Measurements from ENCODE around the gene SPTSSB.

Gene SPTSSB

DNA sequence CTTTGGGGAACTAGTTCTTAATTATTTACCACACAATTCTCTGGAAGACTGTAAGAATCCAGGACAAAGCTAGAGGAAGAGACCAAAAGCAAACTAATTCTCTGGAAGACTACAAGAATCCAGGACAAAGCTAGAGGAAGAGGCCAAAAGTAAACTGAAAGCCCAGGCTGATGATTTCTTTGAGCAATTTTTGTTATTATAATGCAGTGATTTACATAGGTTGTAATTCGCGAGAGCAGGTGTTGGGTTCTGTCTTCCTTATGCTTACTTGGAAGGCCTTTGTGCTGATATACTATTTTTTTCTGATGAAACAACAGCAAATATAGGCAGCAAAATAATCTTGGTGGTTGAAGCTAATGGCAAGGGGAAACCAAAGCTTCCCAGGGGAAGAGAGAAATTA is 5.2 kb downstream of the SPTSSB start:
- Mint-ChIP-seq H3K36me3 (no peaks in the 10 kb centered on the region), H3K9me3 (no peaks in the 10 kb centered on the region), H3K4me1 (no peaks in the 10 kb centered on the region), H3K27ac (no peak overlapping the region), H3K4me3 (no peak overlapping the region), H3K27me3 (peaks cover 2% of the 10 kb centered on the region)
- DNase-seq (ENCODE audit: low spot score in 2 of 2) (no peak), ATAC-seq (ENCODE audit: low read depth) (no peak)

GRCh38 chr3:161358488-161358887 is 12.8 kb downstream of the SPTSSB start:
- Mint-ChIP-seq H3K27me3 (peaks cover 3% of the 10 kb centered on the region), H3K4me3 (no peak overlapping the region), H3K4me1 (no peaks in the 10 kb centered on the region), H3K36me3 (no peaks in the 10 kb centered on the region), H3K27ac (no peak overlapping the region), H3K9me3 (no peaks in the 10 kb centered on the region)
- ATAC-seq (ENCODE audit: low read depth) (no peak), DNase-seq (ENCODE audit: low spot score in 2 of 2) (no peak)

- H3K4me1 Mint-ChIP-seq: no peaks in the 10 kb centered on the region
- no peak for DNase-seq (ENCODE audit: low spot score in 2 of 2)
- ATAC-seq (ENCODE audit: low read depth): no peak
- peaks cover 3% of the 10 kb centered on the region for H3K27me3 Mint-ChIP-seq
- no peaks in the 10 kb centered on the region for H3K36me3 Mint-ChIP-seq
- H3K4me3 Mint-ChIP-seq: no peak overlapping the region
- no peak overlapping the region for H3K27ac Mint-ChIP-seq
- H3K9me3 Mint-ChIP-seq: no peaks in the 10 kb centered on the region
Observed at GRCh38 chr3:161356287-161356686, 15.0 kb downstream of the SPTSSB start.

- H3K4me1 Mint-ChIP-seq: no peaks in the 10 kb centered on the region
- H3K4me3 Mint-ChIP-seq: no peak overlapping the region
- no peak for DNase-seq (ENCODE audit: low spot score in 2 of 2)
- H3K27ac Mint-ChIP-seq: no peak overlapping the region
- no peaks in the 10 kb centered on the region for H3K36me3 Mint-ChIP-seq
- no peak for ATAC-seq (ENCODE audit: low read depth)
- no peaks in the 10 kb centered on the region for H3K27me3 Mint-ChIP-seq
- no peaks in the 10 kb centered on the region for H3K9me3 Mint-ChIP-seq
Observed at GRCh38 chr3:161355508-161355907, 15.8 kb downstream of the SPTSSB start.

DNA sequence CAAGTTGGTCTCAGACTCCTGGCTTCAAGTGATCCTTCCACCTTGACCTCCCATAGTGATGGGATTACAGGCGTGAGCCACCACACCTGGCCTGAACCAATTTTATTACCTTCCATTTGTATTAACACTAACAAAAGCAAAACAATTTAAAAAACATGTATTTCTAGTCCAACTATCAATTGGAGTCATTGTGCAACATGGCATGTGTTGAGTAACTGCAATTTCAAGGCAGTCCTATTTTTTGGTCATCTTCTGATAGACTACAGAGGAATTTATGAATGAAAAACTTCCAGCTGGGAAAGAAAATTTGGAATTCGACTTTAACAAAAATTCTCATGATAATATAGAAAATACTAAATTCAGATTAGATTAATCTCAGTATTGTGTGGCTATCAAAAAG is 16.8 kb downstream of the SPTSSB start:
- no peaks in the 10 kb centered on the region for H3K9me3 Mint-ChIP-seq
- no peak for ATAC-seq (ENCODE audit: low read depth)
- H3K36me3 Mint-ChIP-seq: no peaks in the 10 kb centered on the region
- no peak for DNase-seq (ENCODE audit: low spot score in 2 of 2)
- no peak overlapping the region for H3K4me3 Mint-ChIP-seq
- no peak overlapping the region for H3K27ac Mint-ChIP-seq
- H3K4me1 Mint-ChIP-seq: no peaks in the 10 kb centered on the region
- peaks cover 3% of the 10 kb centered on the region for H3K27me3 Mint-ChIP-seq

- Mint-ChIP-seq H3K27ac (no peak overlapping the region), H3K36me3 (no peaks in the 10 kb centered on the region), H3K27me3 (peaks cover 9% of the 10 kb centered on the region), H3K9me3 (no peaks in the 10 kb centered on the region), H3K4me1 (no peaks in the 10 kb centered on the region), H3K4me3 (no peak overlapping the region)
- no peak for DNase-seq (ENCODE audit: low spot score in 2 of 2)
- no peak for ATAC-seq (ENCODE audit: low read depth)
Observed at GRCh38 chr3:161351330-161351729, 20.0 kb downstream of the SPTSSB start.

DNA sequence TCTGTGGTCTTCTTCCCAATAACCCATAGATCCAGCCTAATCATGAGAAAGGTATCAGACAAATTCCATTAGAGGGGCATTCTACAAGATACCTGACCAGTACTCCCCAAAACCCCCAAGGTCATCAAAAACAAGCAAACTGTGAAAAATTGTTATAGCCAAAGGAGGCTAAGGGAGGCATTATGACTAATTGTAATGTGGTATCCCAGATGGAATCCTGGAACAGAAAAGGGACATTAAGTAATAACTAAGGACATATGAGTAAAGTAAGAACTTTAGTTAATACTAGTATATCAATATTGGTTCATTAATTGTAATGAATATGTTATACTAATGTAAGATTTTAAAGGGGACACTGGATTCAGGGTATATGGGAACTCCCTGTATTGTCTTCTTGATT is 20.4 kb downstream of the SPTSSB start:
- Mint-ChIP-seq H3K36me3 (no peaks in the 10 kb centered on the region), H3K4me1 (no peaks in the 10 kb centered on the region), H3K27ac (no peak overlapping the region), H3K27me3 (peaks cover 9% of the 10 kb centered on the region), H3K4me3 (no peak overlapping the region), H3K9me3 (no peaks in the 10 kb centered on the region)
- DNase-seq (ENCODE audit: low spot score in 2 of 2) (no peak), ATAC-seq (ENCODE audit: low read depth) (no peak)

DNA sequence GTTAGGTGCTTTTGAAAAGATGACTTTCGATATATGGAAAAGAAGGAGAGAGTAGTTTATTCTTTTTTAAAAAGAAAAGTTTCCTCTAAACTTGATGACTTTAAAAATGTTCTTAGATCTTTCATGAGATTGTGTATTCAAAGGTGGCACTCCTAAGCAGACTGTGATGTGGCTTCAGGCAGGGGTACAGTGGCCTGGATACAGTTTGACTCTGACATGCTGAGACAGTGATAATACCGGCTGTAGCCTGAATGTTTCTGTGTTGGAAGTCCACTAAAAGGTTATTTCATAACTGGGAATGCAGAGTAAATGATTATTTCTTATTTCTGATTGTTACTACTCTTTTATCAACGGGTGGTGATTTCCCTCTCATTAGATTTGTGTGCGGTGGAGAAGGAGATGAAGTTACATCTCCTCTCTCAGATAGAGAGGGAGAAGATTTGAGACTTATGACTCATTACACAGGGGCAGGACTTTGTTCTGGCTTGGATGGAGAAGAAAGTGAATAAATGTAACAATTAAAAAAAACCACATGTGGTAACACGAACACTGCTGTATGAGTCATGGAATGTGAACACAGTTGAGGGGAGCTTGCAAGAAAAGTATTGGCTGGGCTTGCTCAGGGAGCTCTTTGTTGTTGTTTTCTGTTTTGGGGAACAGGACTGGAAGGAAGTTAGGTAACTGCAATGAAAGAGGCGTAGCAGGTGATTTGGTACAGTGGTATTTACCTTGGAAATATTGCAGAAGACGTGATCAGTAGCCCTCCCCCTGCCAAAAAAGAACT is 21.6 kb downstream of the SPTSSB start:
- no peaks in the 10 kb centered on the region for H3K9me3 Mint-ChIP-seq
- no peak for DNase-seq (ENCODE audit: low spot score in 2 of 2)
- no peak for ATAC-seq (ENCODE audit: low read depth)
- H3K4me3 Mint-ChIP-seq: no peak overlapping the region
- H3K27ac Mint-ChIP-seq: no peak overlapping the region
- no peaks in the 10 kb centered on the region for H3K36me3 Mint-ChIP-seq
- H3K27me3 Mint-ChIP-seq: peaks cover 11% of the 10 kb centered on the region
- H3K4me1 Mint-ChIP-seq: no peaks in the 10 kb centered on the region

- Mint-ChIP-seq H3K4me3 (no peak overlapping the region), H3K9me3 (no peaks in the 10 kb centered on the region), H3K4me1 (no peaks in the 10 kb centered on the region), H3K27ac (no peak overlapping the region), H3K27me3 (peaks cover 11% of the 10 kb centered on the region), H3K36me3 (no peaks in the 10 kb centered on the region)
- DNase-seq (ENCODE audit: low spot score in 2 of 2) (no peak), ATAC-seq (ENCODE audit: low read depth) (no peak)
Observed at GRCh38 chr3:161348796-161349400, 22.4 kb downstream of the SPTSSB start.

DNA sequence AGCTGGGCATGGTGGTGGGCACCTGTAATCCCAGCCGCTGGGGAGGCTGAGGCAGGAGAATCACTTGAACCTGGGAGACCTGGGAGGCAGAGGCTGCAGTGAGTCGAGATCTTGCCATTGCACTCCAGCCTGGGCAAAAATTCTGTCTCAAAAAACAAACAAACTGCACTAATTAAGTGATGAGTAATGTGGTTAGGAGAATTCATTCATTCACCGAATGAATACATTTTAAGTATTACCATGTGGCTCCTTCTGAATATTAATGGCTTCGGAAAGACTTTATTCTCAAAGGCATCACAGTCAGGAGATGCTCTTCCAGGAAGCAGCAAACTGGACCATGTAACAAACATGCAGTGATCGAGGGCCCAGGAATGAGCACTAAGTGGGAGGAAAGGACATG is 23.6 kb downstream of the SPTSSB start:
- Mint-ChIP-seq H3K36me3 (no peaks in the 10 kb centered on the region), H3K4me3 (no peak overlapping the region), H3K27ac (no peak overlapping the region), H3K27me3 (peaks cover 11% of the 10 kb centered on the region), H3K4me1 (no peaks in the 10 kb centered on the region), H3K9me3 (no peaks in the 10 kb centered on the region)
- DNase-seq (ENCODE audit: low spot score in 2 of 2) (no peak), ATAC-seq (ENCODE audit: low read depth) (no peak)

- ATAC-seq (ENCODE audit: low read depth): no peak
- DNase-seq (ENCODE audit: low spot score in 2 of 2): no peak
- no peak overlapping the region for H3K4me3 Mint-ChIP-seq
- H3K36me3 Mint-ChIP-seq: no peaks in the 10 kb centered on the region
- H3K9me3 Mint-ChIP-seq: no peaks in the 10 kb centered on the region
- H3K27ac Mint-ChIP-seq: no peak overlapping the region
- peaks cover 11% of the 10 kb centered on the region for H3K27me3 Mint-ChIP-seq
- H3K4me1 Mint-ChIP-seq: no peaks in the 10 kb centered on the region
Observed at GRCh38 chr3:161345023-161345422, 26.3 kb downstream of the SPTSSB start.

DNA sequence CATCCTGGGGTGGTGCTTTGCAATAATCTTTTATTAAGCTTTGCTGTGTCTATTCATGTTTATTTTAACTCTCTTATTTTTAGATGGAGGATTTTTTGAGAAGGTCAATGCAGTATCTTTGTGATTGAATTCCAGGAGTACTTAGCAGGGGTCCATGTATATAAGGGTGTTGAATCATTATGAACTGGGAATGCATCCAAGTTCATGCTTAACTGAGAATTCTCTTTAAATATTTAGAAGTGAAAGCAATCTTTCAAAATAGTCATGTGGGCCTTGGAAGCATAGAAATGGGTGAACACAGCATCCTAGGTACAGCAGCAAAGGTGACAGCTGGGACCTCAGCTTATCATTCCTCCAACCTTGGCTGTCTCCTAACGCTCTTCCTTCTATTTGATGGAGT is 27.3 kb downstream of the SPTSSB start:
- Mint-ChIP-seq H3K4me1 (no peaks in the 10 kb centered on the region), H3K9me3 (no peaks in the 10 kb centered on the region), H3K27me3 (peaks cover 8% of the 10 kb centered on the region), H3K36me3 (no peaks in the 10 kb centered on the region), H3K27ac (no peak overlapping the region), H3K4me3 (no peak overlapping the region)
- ATAC-seq (ENCODE audit: low read depth) (no peak), DNase-seq (ENCODE audit: low spot score in 2 of 2) (no peak)

DNA sequence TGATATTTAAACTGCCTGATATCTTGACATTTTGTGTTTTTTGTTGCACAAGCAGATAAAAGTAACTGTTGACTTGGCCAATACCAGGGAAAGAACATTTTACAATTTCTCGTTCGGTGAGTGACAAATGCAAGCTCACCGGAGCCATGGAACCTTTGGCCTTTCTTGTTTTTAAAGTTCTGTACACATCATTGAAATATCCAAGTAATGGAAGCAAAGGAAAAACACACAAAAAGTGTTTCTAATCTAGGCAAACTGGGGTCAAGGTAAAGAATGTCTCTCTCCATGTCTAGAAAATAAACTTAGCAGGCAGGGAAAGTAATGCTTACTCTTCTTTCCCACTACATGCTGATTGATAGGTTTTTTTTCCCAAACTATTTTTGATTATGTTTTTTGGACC is 27.8 kb downstream of the SPTSSB start:
- Mint-ChIP-seq H3K27me3 (peaks cover 8% of the 10 kb centered on the region), H3K9me3 (no peaks in the 10 kb centered on the region), H3K4me3 (no peak overlapping the region), H3K4me1 (no peaks in the 10 kb centered on the region), H3K36me3 (no peaks in the 10 kb centered on the region), H3K27ac (no peak overlapping the region)
- ATAC-seq (ENCODE audit: low read depth) (no peak), DNase-seq (ENCODE audit: low spot score in 2 of 2) (no peak)

DNA sequence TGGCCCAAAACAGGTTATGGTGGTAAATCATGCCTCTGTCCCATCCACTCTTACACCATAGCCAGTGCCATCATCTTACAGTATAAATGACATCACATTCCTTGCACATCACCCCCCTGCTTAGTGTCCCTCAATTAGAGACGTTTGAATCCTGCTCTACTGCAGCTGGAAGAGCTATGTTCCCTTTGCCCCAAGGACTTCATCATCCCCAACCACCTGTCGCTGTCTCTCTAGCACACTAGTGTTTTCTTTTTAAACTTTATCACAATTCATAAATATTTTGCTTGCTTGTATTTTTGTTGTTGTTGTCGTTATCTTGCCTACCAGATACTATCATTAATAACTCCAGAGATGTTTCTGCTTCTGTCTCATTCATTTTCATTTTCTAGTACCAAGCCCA is 28.7 kb downstream of the SPTSSB start:
- H3K27me3 Mint-ChIP-seq: peaks cover 6% of the 10 kb centered on the region
- H3K9me3 Mint-ChIP-seq: no peaks in the 10 kb centered on the region
- no peak overlapping the region for H3K4me3 Mint-ChIP-seq
- DNase-seq (ENCODE audit: low spot score in 2 of 2) (no peak), ATAC-seq (ENCODE audit: low read depth) (no peak)
- H3K4me1 Mint-ChIP-seq: no peaks in the 10 kb centered on the region
- H3K27ac Mint-ChIP-seq: no peak overlapping the region
- no peaks in the 10 kb centered on the region for H3K36me3 Mint-ChIP-seq

Data from memory B cell (primary cell).